Colon (tissue), 2 donors: ENCODE data around the gene CACNB3.
"Not testable (repeated sequence)": the region's sequence is repeated elsewhere in the genome, so short reads cannot be mapped to it uniquely, and the experiment has no call there.

Source experiments
- FAIRE-seq: peaks from 2 replicates; lab custom pipeline; 2012; peaks lifted over from hg19 to GRCh38; lab: Jason Lieb, UNC
- donor health status: control.
- donor health status: control.

Gene CACNB3

GRCh38 chr12:48819986-48820725, 1.9 kb downstream of the CACNB3 start:
- no peak for FAIRE-seq

- FAIRE-seq, result no peak
Observed at GRCh38 chr12:48822139-48822538, 3.8 kb downstream of the CACNB3 start.

GRCh38 chr12:48822711-48823110, 4.4 kb downstream of the CACNB3 start:
- no peak for FAIRE-seq

GRCh38 chr12:48823281-48823680, 5.0 kb downstream of the CACNB3 start:
- no peak for FAIRE-seq

GRCh38 chr12:48824112-48824511, 5.8 kb downstream of the CACNB3 start:
- FAIRE-seq, result no peak

- no peak for FAIRE-seq
Observed at GRCh38 chr12:48824905-48825304, 6.6 kb downstream of the CACNB3 start.

GRCh38 chr12:48826209-48826855, 8.0 kb downstream of the CACNB3 start:
- FAIRE-seq, result no peak

GRCh38 chr12:48827026-48827425, 8.7 kb downstream of the CACNB3 start:
- FAIRE-seq, result no peak

GRCh38 chr12:48827513-48828096, 9.3 kb downstream of the CACNB3 start:
- no peak for FAIRE-seq

GRCh38 chr12:48828293-48828692, 10.0 kb downstream of the CACNB3 start:
- FAIRE-seq, result no peak

- no peak for FAIRE-seq
Observed at GRCh38 chr12:48828841-48829575, 10.7 kb downstream of the CACNB3 start.

- no peak for FAIRE-seq
Observed at GRCh38 chr12:48831257-48831656, 13.0 kb downstream of the CACNB3 start.

GRCh38 chr12:48832321-48833060, 14.2 kb downstream of the CACNB3 start:
- FAIRE-seq, result no peak

- no peak for FAIRE-seq
Observed at GRCh38 chr12:48838048-48838447, 19.8 kb downstream of the CACNB3 start.

- not testable (repeated sequence) for FAIRE-seq
Observed at GRCh38 chr12:48842021-48842420, 23.7 kb downstream of the CACNB3 start.

- no peak for FAIRE-seq
Observed at GRCh38 chr12:48851883-48852733, 33.8 kb downstream of the CACNB3 start, which contains the start of gene DDX23. Gene DDX23, minus strand, starts transcription at chr12:48852163. Its CDS starts 6,381 bp downstream, at chr12:48845782.

- FAIRE-seq, result no peak
Observed at GRCh38 chr12:48852734-48853688, 34.7 kb downstream of the CACNB3 start.

GRCh38 chr12:48854488-48854887, 36.2 kb downstream of the CACNB3 start:
- FAIRE-seq, result no peak

GRCh38 chr12:48854932-48855331, 36.6 kb downstream of the CACNB3 start:
- FAIRE-seq, result not testable (repeated sequence)

- FAIRE-seq, result no peak
Observed at GRCh38 chr12:48856379-48856778, 38.1 kb downstream of the CACNB3 start.
